OCI-LY1 (cell line): Measurements from ENCODE around the gene KLK2.

Experiments used
- CTCF ChIP-seq: fragments of 200-600 bp; sonication (generic), shearing (Covaris generic); IDR thresholded peaks from 2 replicates; pipeline ENCODE4 v1.5.1; 2017; ENCODE audit warnings: mild to moderate bottlenecking, antibody characterized with exemption, low read length, moderate library complexity, mixed read lengths
- EZH2 ChIP-seq: fragments of 200-600 bp; sonication (generic), shearing (Covaris generic); IDR thresholded peaks from 2 replicates; pipeline ENCODE4 v1.8.0; 2017; ENCODE audit warnings: borderline replicate concordance, mixed run types, mild to moderate bottlenecking, antibody characterized with exemption, low read length, moderate library complexity, mixed read lengths

- TF ChIP-seq CTCF (no peak), EZH2 (no peak)
These were observed 24.4 kb downstream of the KLK2 start for GRCh38 chr19:50897612-50898011.
